HG03108 (cell line): ENCODE data around the gene DCDC2B.
A peak's percentile ranks its signal among the peaks of the same experiment; 100 is the strongest.

Source experiments
- ATAC-seq: cut with Tn5 transposase; IDR thresholded peaks from one replicate; pipeline ENCODE4 v1.9.1; 2021; ENCODE audit warnings: moderate library complexity; ENCODE audit not compliant: unreplicated experiment

The DCDC2B gene

DNA sequence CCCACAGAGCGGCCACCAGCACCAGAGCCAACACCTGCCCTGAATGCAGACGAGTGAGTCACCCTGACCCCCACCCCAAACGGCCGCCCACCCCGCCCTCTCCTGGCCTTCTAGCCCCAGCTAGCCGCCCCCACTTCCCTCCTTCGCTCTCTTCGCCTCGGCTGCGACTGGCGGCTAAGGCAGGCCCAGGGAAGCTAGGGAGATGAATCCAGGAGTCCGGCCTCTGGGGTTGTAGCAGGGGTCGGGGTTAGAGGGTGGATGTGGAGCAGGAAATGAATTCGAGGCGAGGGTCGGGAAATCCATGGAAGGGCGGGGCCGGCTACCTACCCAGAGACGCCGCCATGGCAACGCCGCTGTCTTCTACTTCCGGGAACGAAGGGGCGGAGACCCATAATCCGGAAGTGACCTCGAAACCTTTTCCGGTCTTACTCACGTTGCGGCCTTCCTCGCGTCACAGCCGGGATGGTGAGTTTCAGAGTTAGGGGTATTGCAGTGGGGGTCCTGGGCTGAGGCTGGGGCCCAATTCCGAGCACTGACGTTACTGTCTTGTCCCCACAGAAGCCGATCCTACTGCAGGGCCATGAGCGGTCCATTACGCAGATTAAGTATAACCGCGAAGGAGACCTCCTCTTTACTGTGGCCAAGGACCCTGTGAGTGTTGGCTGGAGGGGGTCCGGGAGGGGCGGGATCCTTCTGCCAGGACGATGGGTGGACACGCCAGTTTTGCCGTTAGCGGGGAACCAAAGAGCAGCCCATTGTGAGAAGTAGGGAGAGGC is 13.3 kb downstream of the DCDC2B start, which contains the start of the genes EIF3I and TMEM234:
EIF3I (plus strand) TSS at position 428 of the 776 bp plus-strand sequence; CDS start at position 463, 35 bp downstream.
TMEM234 (minus strand) TSS at position 374 of the 776 bp plus-strand sequence; CDS start at position 343, 31 bp downstream.
- ATAC-seq = peak; percentile 88

DNA sequence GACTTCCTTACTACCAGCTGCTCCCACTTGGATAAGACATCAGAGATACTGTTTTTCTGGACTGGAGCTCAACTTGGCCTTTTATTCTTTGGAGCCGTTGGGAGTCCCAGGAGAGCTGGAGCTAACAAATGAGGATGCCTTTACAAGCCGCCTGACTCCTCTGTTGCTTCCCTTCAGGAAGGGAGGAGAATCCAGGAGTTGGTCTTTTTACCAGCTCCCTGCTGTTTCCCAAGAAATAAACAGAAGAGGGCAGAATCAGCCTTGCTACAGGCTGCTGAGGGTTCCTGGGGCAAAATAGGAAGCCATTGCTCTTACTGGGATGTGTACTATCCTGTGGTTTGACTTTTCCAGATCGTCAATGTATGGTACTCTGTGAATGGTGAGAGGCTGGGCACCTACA is 14.8 kb downstream of the DCDC2B start:
- no peak for ATAC-seq

DNA sequence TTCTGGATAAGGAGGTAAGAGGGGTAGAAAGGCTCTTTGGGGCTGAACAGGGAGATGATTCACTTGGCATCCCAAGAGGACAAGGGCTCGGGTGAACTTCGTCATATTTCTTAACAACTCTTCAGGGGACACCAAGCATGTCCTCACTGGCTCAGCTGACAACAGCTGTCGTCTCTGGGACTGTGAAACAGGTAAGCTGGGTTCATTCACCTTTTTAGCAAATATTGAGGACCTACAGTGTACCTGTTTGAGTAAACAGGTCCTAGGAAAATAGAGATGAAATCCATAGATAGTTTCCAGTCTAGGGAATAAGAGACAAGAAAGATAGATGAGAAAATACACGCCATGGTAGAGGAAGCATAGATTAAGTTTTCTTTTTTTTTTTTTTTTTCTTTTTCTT is 15.4 kb downstream of the DCDC2B start:
- ATAC-seq = no peak

DNA sequence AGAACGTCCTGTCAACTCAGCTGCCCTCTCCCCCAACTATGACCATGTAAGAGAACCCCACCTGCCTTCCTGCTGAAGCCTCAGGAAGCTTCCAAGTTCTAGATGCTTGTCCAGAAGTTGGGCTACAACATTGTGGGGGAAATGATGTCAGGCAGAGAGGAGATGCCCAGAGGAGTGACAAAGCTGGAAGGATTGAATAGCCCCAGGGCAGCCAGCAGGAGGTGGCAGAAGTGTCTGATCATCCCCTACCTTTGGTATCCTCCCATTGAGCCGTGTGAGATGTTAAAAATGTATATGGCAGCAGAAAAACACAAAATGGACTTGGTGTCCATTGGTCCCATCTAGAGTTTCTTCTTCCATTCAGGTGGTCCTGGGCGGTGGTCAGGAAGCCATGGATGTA is 19.9 kb downstream of the DCDC2B start:
- ATAC-seq = no peak

DNA sequence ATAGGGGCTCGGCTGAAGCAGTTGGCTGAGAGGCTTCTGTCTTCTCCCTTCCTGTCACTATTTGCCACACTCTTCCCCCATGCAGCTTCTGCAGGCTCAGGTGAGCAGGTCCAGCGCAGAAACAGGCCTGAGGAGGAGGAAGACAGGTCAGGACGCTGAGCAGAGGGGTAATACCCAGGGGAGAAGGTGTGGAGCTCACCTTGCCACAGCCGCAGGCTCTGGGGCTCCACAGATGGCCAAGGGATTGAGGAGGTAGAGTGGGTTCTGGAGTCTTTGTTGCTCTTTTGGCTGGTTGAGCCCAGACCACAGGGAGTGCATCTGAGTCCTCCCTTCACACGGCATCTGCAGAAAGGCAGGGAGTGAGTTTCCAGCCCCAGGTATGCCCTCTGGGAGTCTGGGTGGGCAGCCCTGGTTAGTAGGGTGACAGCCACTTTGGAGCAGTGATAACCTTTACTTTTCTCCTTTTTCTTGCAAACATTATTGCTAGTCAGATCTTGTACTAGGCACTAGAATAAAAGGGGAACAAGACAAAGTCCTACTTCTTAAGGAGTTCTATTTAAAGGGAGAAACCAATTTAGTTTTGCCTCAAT is 23.0 kb downstream of the DCDC2B start:
- no peak for ATAC-seq

DNA sequence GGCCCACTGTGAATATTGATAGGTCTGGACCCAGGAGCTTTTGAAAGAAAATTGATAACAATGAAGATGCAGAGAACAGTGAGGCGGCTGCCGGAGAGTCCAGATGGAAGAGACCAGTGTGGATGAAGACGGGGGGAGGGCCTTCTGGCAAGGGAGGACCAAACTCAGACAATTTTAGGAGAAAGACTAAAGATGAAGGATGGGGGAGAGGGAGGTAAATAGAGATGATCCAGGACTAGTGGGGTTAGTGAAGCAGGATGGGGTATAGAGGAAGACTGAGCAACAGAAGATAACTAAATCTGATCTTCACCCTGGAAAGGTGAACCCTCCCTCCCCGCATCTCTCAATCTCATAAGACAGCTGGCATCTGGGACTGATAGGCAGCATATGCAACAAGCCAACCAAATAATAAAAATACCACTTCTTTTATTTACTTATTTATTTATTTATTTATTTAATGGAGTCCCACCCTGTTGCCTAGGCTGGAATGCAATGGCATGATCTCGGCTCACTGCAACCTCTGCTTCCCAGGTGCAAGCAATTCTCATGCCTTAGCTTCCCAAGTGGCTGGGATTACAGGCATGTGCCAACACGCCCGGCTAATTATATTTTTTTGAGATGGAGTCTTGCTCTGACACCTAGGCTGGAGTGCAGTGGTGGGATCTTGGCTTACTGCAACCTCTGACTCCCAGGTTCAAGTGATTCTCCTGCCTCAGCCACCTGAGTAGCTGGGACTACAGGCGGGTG is 23.8 kb downstream of the DCDC2B start:
- no peak for ATAC-seq

DNA sequence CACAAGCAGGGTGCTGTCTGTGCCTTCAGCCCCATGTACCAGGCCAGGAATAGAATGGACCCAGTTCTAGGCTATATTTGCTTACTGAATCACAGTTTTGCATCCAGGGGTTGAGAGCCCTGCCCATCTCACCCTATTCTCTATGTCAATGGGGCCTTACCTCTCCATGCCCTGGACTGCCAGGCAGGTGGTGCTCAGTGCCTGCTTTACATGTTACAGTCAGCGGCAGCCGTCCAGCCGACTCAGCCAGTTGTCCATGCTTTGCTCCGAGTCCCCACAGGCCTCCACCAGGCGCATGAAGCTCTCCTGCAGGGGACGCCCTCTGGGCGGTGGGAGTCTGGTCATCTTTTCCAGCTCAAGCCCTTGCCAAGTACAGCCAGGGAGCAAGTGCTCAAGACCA is 25.9 kb downstream of the DCDC2B start:
- no peak for ATAC-seq

DNA sequence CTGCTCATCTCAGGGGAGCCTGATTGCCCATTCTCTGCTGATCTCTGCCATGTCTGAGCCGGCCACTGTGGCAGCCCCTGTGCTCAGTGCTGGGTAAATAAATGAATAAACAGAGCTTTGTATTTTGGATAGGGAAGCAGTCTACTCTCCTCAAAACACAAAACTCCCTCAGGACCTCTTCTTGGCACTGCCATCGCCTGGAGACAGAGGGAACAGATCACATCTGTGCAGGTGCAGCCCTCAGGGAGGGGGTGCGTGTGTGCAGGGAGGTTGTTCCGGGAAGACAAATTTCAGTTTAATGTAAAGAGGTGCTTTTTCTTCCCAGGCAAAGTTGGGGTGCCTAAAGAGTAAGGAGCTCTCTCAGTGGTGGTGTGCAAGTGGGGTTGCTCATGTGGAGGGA is 30.4 kb downstream of the DCDC2B start:
- ATAC-seq = no peak

DNA sequence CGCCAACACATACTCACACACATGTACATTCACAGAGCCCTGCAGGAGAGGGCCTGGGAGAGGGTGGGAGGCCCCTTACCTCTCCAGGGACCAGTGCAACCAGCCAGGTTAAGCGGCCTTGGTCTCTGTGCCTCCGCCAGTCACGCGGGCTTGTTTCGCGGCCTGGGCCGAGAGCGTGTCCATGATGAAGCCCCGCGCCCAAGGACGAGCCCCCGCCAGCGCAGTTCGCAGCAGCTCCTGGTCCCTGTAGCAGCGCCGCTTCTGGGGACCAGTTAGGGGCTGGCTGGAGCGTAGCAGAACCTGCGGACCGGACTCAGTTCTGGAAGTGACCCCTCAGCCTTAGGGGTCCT is 30.9 kb downstream of the DCDC2B start:
- ATAC-seq = no peak

DNA sequence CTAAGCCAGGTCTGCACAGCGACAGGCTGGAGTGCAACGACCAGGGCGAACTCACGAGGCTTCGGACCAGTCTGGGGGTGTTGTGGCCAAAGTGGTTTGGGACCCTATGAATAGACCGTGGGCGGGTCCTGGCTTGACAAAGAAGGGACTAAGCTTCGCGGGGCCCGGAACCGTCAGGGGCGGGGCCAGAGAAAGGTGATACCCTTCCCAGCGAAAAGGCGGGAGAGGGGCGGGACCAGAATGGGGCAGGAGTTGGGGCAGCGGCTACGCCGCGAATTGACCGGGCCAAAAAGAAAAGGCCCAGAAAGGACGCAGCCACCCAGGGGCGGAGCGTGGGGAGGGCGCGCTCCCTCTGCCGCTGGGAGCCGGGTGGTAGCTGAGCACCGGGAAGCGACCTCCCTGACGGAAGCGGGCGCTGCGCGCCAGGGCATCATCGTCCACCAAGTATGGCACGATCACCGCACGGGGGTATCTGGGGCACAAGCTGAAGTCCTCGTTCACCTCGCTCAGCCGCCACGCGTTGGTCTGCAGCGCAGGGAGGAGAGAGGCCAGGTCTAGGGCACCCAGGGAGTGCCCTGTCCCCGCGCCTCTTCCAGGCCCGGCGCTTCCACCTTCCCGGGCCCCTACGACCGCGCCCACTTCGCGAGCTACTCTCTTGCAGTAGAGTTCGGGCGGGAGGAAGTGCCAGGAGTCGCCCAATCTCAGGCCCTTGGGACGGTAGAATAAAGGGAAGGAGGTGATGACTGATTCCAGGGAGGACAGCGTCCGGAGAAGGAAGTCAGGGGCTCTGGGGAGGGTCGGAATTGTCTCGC is 31.5 kb downstream of the DCDC2B start:
- no peak for ATAC-seq

DNA sequence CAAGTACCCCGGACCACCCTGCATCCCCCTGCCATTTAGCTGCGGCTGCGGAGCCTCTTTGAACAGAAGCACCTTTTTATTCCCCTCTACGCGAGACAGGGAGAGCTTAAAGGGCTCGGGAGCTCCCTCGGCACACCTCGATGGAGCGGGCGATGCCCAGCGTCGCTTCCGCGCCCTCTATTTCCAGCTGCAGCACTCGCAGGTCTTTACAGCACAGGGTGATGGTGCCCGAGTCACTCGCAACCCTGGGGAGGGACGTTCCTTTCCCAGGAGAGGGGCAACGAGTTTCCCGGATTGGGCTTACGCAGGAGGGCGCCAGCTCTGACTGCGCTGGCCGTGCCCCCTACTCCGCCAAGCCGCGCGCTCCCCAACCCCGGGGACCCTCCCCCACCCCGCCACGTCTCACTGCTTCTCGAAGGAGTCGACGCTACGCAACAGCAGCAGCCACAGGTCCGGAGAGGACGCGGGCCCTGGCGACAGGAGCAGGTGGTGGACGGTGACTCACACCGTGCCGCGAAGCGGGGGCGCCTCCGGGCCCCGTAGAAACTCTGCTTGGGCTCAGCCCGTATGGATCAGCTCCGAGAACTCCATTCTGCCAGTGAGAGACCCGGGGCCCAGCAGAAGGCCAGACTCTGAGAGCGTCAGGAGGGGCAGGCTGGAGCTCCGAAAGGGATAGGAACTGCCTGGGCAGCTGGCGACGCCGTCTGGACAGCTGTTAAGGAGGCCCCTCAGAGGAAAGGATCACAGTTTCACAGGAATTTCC is 32.3 kb downstream of the DCDC2B start:
- ATAC-seq = no peak

DNA sequence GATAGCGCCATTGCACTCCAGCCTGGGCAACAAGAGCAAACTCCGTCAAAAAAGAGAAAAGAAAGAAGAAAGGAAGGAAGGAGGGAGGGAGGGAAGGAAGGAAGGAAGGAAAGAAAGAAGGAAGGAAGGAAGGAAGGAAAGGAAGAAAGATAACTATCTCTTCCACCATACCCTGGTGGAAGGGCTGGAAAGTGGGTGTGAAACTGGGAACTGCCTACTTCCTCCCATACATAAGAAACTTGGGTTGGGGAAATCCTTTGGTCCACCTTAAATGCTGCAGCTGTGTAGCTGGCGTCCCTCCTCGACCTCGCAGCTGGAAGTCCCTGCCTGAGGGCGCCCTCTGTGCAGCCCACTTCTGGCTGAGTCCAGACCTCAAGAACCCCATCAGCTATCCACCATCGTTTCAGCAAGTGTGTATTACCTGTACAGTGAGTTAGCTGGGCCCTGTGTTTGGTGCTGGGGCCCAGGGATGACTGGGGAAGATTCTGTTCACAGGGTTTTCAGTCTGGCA is 33.5 kb downstream of the DCDC2B start:
- ATAC-seq = no peak

DNA sequence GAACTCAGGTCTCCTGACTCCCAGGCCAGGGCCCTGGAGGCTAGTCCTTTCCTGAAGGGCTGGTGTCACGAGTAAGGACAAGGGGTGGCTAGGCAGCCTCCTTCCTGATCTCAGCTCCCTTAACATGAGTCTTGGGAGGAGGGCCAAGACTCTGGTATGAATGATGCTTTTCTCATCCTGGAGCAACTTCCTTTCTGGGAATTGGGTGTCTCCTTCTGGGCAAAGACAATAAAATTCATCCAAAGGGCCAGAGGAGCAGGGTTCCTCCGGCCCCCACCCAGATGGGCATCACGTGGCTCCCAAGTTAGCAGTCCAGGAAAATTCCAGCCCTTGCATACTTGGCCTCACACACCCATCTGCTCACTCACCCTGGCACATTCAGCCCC is 38.0 kb downstream of the DCDC2B start, which contains the start of gene FAM167B:
FAM167B (plus strand) TSS at position 335 of the 386 bp plus-strand sequence. CDS start 200 bp downstream, outside the sequence.
- no peak for ATAC-seq

DNA sequence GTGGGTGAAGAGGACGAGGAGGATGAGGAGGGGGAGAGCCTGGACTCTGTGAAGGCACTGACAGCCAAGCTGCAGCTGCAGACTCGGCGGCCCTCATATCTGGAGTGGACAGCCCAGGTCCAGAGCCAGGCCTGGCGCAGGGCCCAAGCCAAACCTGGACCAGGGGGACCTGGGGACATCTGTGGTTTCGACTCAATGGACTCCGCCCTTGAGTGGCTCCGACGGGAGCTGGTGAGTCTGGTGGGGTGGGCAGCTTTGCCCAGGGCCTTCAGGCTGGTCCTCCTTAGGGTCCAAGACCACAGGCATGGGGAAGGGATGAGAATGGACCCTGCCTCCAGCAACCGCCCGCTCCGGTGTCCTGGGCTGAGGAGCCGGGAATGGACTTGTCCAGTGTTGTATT is 38.6 kb downstream of the DCDC2B start:
- ATAC-seq = no peak

DNA sequence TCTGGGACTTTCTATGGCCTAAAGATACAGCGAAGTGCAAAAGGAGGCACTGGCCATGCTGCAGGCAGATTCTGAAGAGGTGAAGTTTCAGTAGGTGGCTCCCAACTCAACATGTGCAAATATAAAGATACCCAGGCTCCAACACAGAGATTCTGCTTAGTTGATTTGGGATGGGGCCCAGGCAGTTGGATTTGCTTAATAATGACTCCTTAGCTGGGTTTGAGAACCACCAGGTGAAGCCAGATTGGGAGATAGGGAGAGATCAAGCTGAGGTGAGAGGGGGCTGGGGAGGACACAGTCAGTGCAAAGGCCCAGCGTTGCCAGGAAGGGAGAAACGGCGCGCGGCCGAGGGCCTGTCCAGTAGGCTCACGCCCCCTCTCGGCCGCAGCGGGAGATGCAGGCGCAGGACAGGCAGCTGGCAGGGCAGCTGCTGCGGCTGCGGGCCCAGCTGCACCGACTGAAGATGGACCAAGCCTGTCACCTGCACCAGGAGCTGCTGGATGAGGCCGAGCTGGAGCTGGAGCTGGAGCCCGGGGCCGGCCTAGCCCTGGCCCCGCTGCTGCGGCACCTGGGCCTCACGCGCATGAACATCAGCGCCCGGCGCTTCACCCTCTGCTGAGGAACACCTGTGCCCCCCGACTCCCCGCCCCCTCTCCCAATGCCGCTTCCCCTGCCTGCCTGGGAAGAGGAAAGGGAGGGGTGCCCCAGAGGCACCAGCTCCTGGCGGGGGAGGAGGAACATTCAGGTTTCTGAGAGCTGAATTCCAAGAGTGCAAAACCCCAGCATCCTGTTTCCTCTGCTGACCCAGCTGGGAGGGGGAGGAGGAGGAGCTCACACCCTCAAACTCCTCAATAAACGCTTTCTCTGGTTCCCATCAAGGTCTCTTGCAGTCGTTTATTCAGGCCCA is 39.3 kb downstream of the DCDC2B start:
- ATAC-seq = peak; percentile 31

DNA sequence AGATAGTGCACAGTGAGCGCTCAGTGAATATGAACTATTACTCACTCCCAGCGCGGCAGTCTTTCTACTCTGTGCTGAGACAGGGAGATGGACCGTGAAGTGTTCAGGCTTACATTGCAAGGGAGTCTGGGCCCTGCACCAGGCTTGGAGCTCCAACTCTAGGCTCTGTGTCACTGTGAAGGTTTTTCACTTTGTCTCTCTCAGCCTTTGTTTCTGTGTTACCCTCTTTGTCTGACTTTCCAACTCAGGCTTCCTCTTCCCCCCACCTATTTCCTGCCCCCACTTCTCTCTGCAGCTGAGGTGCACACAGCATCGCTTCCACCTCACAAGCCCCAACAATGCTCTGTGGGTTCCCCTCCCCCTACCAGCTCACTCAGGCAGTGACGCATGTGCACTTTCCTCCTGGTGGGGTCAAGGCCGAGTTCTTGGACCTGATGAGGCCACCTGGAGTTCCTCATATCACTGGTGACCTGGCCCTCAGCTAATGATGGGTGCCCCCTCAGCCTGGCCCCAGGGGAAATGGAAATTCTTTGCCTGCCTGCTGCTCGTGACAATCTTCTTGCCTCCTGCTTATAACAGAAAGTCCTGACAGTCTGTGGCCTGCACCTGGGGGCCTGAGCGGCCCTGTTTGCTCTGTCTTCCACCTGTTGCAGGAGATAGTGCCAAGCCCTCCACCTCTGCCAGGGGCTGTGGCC is 41.1 kb downstream of the DCDC2B start:
- peak; percentile 51 for ATAC-seq

DNA sequence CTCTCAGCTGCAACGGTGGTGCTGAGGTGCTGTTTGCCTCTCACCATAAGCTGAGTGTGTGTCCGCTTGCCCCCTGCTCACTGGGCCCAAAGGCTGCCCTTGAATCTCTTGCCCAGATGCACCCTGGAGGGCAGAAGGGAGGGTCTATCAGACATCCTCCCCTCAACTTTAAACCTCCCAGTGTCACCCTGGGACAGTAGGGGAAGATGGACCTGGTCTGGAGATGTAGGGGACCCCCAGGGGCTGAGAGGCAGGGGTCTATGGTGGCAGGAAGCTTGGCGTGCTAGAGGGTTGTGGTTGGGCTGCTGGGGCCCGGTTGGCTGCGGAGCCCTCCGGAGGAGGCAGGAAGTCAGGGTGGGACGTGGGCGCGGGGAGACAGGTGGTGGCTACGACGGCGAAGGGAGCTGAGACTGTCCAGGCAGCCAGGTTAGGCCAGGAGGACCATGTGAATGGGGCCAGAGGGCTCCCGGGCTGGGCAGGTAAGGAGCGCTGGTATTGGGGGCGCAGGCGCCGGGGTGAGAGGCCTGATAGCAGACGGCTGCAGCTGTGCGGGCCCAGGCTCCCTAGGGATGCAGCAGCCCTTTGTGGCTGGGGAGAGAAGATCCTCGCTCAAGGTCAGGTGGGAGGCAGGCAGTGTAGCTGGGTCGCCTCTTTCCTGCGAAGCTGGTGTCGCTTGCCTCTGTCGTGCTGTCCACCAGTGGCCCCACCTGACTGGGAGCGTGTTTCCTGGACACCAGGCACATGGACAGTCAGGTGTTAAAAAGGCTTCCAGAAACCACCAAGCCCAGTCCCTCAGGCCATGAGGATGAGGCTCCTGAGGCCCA is 42.2 kb downstream of the DCDC2B start, which contains the start of gene LCK:
LCK (plus strand) TSS at position 373 of the 824 bp plus-strand sequence. CDS start 23,065 bp downstream, outside the sequence.
- ATAC-seq = peak; percentile 19
